ENCODE data around the gene SH3YL1.

Gene SH3YL1

DNA sequence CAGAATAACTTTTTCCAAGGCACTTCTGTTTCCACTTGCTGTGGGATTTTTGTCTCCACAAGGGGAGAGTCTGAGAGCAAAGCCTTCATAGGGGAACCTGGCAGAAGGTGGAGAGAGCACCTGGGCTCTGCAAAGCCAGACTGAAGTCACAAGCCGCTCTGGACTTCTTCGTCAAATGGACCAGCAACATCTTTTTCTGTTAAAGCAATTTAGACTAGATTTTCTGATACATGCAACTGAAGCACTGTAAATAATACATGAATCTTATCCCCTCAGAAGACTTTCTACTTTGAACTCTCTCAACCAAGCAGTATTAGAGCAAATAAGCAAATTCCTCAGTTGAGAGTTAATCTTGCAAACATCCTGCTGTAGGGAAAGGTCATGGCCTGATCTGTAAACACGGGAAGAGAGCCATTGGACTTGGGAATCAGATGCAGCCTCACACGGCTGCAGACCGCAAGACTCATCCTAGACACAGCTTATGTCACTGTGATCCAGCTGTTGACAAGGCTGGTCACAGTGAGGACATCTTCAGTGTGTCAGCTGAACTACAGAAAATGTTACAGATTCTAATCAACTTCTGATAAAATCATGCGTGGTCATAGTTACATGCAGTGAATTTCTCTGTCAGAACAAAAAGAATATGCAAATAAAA is 3.2 kb downstream of the SH3YL1 start:
- no peaks in the 10 kb centered on the region for H3K36me3 ChIP-seq (replicated peaks; ENCODE audit: insufficient read depth, low read length)
- no peak for DNase-seq
- no peak overlapping the region for H3K27ac ChIP-seq (ENCODE audit: low read length)
- no peaks in the 10 kb centered on the region for H3K9me2 ChIP-seq (replicated peaks; ENCODE audit: insufficient read depth, low read length)
- no peaks in the 10 kb centered on the region for H4K20me1 ChIP-seq (ENCODE audit: insufficient read depth, low read length)
- no peaks in the 10 kb centered on the region; the same call in 1 of the 2 replicates for H3K4me1 ChIP-seq (ENCODE audit: low read length)
- H3K27me3 ChIP-seq (replicated peaks; ENCODE audit: insufficient read depth, low read length): no peaks in the 10 kb centered on the region
- H3K4me3 ChIP-seq (ENCODE audit: low read length): no peak overlapping the region
- TF ChIP-seq EZH2 (optimal IDR thresholded peaks at IDR 0.05; ENCODE audit: low read depth, low read length) (no peak), EZH2phosphoT487 (IDR thresholded peaks at IDR 0.05; ENCODE audit: low read length) (no peak)
- TF ChIP-seq, protein P1, sequence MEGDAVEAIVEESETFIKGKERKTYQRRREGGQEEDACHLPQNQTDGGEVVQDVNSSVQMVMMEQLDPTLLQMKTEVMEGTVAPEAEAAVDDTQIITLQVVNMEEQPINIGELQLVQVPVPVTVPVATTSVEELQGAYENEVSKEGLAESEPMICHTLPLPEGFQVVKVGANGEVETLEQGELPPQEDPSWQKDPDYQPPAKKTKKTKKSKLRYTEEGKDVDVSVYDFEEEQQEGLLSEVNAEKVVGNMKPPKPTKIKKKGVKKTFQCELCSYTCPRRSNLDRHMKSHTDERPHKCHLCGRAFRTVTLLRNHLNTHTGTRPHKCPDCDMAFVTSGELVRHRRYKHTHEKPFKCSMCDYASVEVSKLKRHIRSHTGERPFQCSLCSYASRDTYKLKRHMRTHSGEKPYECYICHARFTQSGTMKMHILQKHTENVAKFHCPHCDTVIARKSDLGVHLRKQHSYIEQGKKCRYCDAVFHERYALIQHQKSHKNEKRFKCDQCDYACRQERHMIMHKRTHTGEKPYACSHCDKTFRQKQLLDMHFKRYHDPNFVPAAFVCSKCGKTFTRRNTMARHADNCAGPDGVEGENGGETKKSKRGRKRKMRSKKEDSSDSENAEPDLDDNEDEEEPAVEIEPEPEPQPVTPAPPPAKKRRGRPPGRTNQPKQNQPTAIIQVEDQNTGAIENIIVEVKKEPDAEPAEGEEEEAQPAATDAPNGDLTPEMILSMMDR (IDR thresholded peaks at IDR 0.05; ENCODE audit: low read length): no peak
- no peak overlapping the region for H3K4me2 ChIP-seq (ENCODE audit: low read depth, low read length)
- peaks cover 9% of the 10 kb centered on the region for H3K79me2 ChIP-seq (ENCODE audit: low read length)
- H3K9ac ChIP-seq (ENCODE audit: low read length): no peak overlapping the region
- H3K9me3 ChIP-seq (replicated peaks; ENCODE audit: insufficient read depth, low read length): no peaks in the 10 kb centered on the region
- H3F3A ChIP-seq (ENCODE audit: insufficient read depth, low read length): no peaks in the 10 kb centered on the region
- H2AFZ ChIP-seq (ENCODE audit: low read length): no peak overlapping the region

- DNase-seq: no peak
- Histone ChIP-seq H2AFZ (ENCODE audit: low read length) (no peak overlapping the region), H3K4me3 (ENCODE audit: low read length) (no peak overlapping the region), H3K9me3 (replicated peaks; ENCODE audit: insufficient read depth, low read length) (no peaks in the 10 kb centered on the region), H3F3A (ENCODE audit: insufficient read depth, low read length) (no peaks in the 10 kb centered on the region), H3K79me2 (ENCODE audit: low read length) (peaks cover 1% of the 10 kb centered on the region), H3K4me2 (ENCODE audit: low read depth, low read length) (no peak overlapping the region), H3K27ac (ENCODE audit: low read length) (no peak overlapping the region), H3K36me3 (replicated peaks; ENCODE audit: insufficient read depth, low read length) (no peaks in the 10 kb centered on the region), H4K20me1 (ENCODE audit: insufficient read depth, low read length) (no peaks in the 10 kb centered on the region), H3K27me3 (replicated peaks; ENCODE audit: insufficient read depth, low read length) (no peaks in the 10 kb centered on the region), H3K9me2 (replicated peaks; ENCODE audit: insufficient read depth, low read length) (no peaks in the 10 kb centered on the region), H3K9ac (ENCODE audit: low read length) (no peak overlapping the region), H3K4me1 (ENCODE audit: low read length) (no peaks in the 10 kb centered on the region)
- TF ChIP-seq, protein P1 (IDR thresholded peaks at IDR 0.05; ENCODE audit: low read length): no peak
These were observed 4.0 kb downstream of the SH3YL1 start for GRCh38 chr2:259789-260331.

DNA sequence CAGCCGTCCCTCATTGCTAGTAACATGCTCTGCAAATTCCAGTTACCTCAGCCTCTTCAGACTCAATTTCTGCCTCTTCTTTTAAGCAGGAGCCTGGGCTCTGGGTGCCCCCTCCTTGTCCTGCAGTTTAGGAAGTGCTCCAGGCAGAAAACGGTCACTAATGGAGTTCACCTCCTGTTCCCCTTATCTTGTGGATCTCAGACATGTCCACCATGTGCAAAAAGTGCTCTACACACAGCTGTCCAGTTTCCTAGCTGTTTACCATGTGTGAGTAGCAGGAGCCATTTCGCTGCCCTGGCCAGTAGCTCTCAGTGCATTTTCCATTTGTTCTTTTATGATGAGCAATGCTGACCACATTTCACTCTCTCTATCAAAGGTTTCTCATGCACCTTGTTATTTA is 4.9 kb downstream of the SH3YL1 start:
- DNase-seq: no peak
- H3F3A ChIP-seq (ENCODE audit: insufficient read depth, low read length): no peaks in the 10 kb centered on the region
- no peaks in the 10 kb centered on the region for H3K9me3 ChIP-seq (replicated peaks; ENCODE audit: insufficient read depth, low read length)
- H3K79me2 ChIP-seq (ENCODE audit: low read length): no peaks in the 10 kb centered on the region
- H3K27me3 ChIP-seq (replicated peaks; ENCODE audit: insufficient read depth, low read length): no peaks in the 10 kb centered on the region
- H3K9ac ChIP-seq (ENCODE audit: low read length): no peak overlapping the region
- H2AFZ ChIP-seq (ENCODE audit: low read length): no peak overlapping the region
- TF ChIP-seq, protein P1 (IDR thresholded peaks at IDR 0.05; ENCODE audit: low read length): no peak
- TF ChIP-seq EZH2phosphoT487 (IDR thresholded peaks at IDR 0.05; ENCODE audit: low read length) (no peak), EZH2 (optimal IDR thresholded peaks at IDR 0.05; ENCODE audit: low read depth, low read length) (no peak)
- H3K4me1 ChIP-seq (ENCODE audit: low read length): no peaks in the 10 kb centered on the region
- H3K4me2 ChIP-seq (ENCODE audit: low read depth, low read length): no peak overlapping the region
- no peaks in the 10 kb centered on the region for H3K9me2 ChIP-seq (replicated peaks; ENCODE audit: insufficient read depth, low read length)
- no peaks in the 10 kb centered on the region for H4K20me1 ChIP-seq (ENCODE audit: insufficient read depth, low read length)
- H3K36me3 ChIP-seq (replicated peaks; ENCODE audit: insufficient read depth, low read length): no peaks in the 10 kb centered on the region
- H3K4me3 ChIP-seq (ENCODE audit: low read length): no peak overlapping the region
- H3K27ac ChIP-seq (ENCODE audit: low read length): no peak overlapping the region

Measured in MM.1S (cell line).